ENCODE data around the gene IKBIP.
A peak's percentile ranks its signal among the peaks of the same experiment; 100 is the strongest.

The IKBIP gene

GRCh38 chr12:98594050-98594835 is 50.3 kb downstream of the IKBIP start (continued):
- TF ChIP-seq ZBTB26 (tag by site-specific recombination; optimal IDR thresholded peaks at IDR 0.05): peak; percentile 32
- TF ChIP-seq ZNF791 (tag by site-specific recombination; IDR thresholded peaks at IDR 0.05): no peak
- no peak for TF ChIP-seq ZSCAN18 (tag by site-specific recombination; IDR thresholded peaks at IDR 0.05)
- TF ChIP-seq ZBTB10 (tag by site-specific recombination; IDR thresholded peaks at IDR 0.05): 0 out of 2 replicates have a peak, but pooled peaks have one; percentile 21
- TF ChIP-seq KLF17 (tag by site-specific recombination; IDR thresholded peaks at IDR 0.05): 0 out of 2 replicates have a peak, but pooled peaks have one; percentile 38

- H3K27ac ChIP-seq (ENCODE audit: extremely low read depth, low read depth, low read length): peak within 1 kb of the TSS; percentile 94
- peak within 1 kb of the TSS; percentile 95 for H3K4me3 ChIP-seq (ENCODE audit: low read depth, low read length)
- no peaks in the 10 kb centered on the region for H3K9me3 ChIP-seq (ENCODE audit: control insufficient read depth, insufficient read depth, low read depth, low read length)
- H3K4me1 ChIP-seq (ENCODE audit: control insufficient read depth, insufficient read depth, low read length): peaks cover 6% of the 10 kb centered on the region
- ChIA-PET POLR2A (interaction anchor here (0.6 to 2.9 kb wide), 36 partner anchors 8 to 1890 kb away, joined by 3 to 27 read pairs (median 5); partner anchors contain the start of genes APAF1, IKBIP and TMPO), CTCF (interaction anchor here (0.6 to 3.0 kb wide), 9 partner anchors 18 to 1642 kb away, joined by 3 to 18 read pairs (median 3); no protein-coding TSS in a partner anchor)
- H3K36me3 ChIP-seq (ENCODE audit: control insufficient read depth in 2 of 2, insufficient read depth in 1 of 2, low read length in 2 of 2): peaks cover 24 to 34% of the 10 kb centered on the region in 2 experiments
- peak; percentile 74 for TF ChIP-seq ZNF580 (tag by site-specific recombination; IDR thresholded peaks at IDR 0.05)
- TF ChIP-seq ZNF266 (tag by site-specific recombination; IDR thresholded peaks at IDR 0.05; ENCODE audit: low read depth): no peak
- peak; percentile 74 for TF ChIP-seq ZNF692 (tag by site-specific recombination; IDR thresholded peaks at IDR 0.05)
- TF ChIP-seq ZNF26 (tag by site-specific recombination; IDR thresholded peaks at IDR 0.05): no peak
- peak; percentile 64 for TF ChIP-seq ZBTB8A (tag by site-specific recombination; IDR thresholded peaks at IDR 0.05)
- no peak for TF ChIP-seq ZNF112 (tag by site-specific recombination; IDR thresholded peaks at IDR 0.05)
- TF ChIP-seq WT1 (tag by site-specific recombination; IDR thresholded peaks at IDR 0.05): peak; percentile 41; the same call in 1 of the 2 replicates
- no peak for TF ChIP-seq TCF7L2 (IDR thresholded peaks at IDR 0.05; ENCODE audit: borderline replicate concordance, low read depth, low read length)
- TF ChIP-seq ZNF830 (tag by site-specific recombination; IDR thresholded peaks at IDR 0.05; ENCODE audit: low read depth): no peak
- TF ChIP-seq ZNF501 (tag by site-specific recombination; IDR thresholded peaks at IDR 0.05): peak; percentile 93
- TF ChIP-seq KLF16 (tag by site-specific recombination; IDR thresholded peaks at IDR 0.05): peak; percentile 41; the same call in 1 of the 2 replicates
- 0 out of 2 replicates have a peak, but pooled peaks have one; percentile 9 for TF ChIP-seq KLF1 (tag by site-specific recombination; IDR thresholded peaks at IDR 0.05)
- peak; percentile 97 for TF ChIP-seq SP2 (tag by site-specific recombination; IDR thresholded peaks at IDR 0.05)
- TF ChIP-seq ZNF571 (tag by site-specific recombination; IDR thresholded peaks at IDR 0.05): no peak
- no peak for TF ChIP-seq ZNF558 (tag by site-specific recombination; IDR thresholded peaks at IDR 0.05)
- TF ChIP-seq ZNF354C (tag by site-specific recombination; IDR thresholded peaks at IDR 0.05; ENCODE audit: borderline replicate concordance, low read depth): no peak
- TF ChIP-seq ZBTB44 (tag by site-specific recombination; IDR thresholded peaks at IDR 0.05): no peak
These were observed 51.1 kb downstream of the IKBIP start, which contains the start of gene SLC25A3 for GRCh38 chr12:98593351-98594049. TSS of gene SLC25A3 (plus strand) at chr12:98593686. CDS start at chr12:98593979, 293 bp downstream.
